ENCODE data around the gene TCF7. TPM values are rescaled to one million over a fixed set of nuclear protein-coding genes. Genes with fewer than 3 reads are reported as not detected.

The TCF7 gene
- total RNA-seq, 2 donors from 2014 or later, result 4.3 to 9.4 TPM

DNA sequence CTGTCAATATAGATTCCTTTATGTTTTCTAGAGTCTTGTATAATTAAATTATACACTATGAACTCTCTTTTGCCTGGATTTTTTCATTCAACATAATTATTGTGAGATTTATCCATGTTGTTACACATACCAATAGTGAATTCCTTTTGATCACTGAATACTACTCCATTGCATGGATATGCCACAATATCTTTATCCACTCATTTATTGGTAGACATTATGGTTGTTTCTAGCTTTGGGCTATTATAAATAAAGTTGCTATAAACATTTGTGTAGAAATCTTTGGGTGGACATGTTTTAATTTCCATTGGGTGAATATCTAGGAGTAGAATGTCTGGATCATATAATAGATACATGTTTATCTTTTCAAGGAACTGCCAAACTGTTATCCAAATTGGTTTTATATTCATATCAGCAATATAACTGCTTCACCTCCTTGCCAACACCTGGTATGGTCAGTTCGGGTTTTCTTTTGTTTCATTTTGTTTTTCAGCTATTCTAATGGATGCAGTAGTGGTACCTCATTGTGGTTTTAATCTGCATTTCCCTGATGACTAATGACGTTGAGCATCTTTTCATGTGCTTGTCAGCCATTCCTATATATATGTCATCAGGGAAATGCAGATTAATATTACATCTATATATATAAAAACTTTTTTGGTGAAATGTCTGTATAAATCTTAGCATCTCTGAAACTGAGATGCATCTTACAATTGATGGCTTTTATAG, 32.1 kb upstream of the TCF7 start:
- no peak for DNase-seq
- H3K9ac ChIP-seq (ENCODE audit: low read depth in 2 of 2, low read length in 2 of 2), result no peak overlapping the region
- TF ChIP-seq CTCF (IDR thresholded peaks at IDR 0.05), result no peak
- no peak overlapping the region for H3K4me3 ChIP-seq
- H3K36me3 ChIP-seq, result no peaks in the 10 kb centered on the region
- no peaks in the 10 kb centered on the region for H3K27me3 ChIP-seq
- H3K4me1 ChIP-seq, result no peaks in the 10 kb centered on the region
- intact Hi-C loops (cut with DNase I), result no loop called here
- H3K9me3 ChIP-seq, result no peaks in the 10 kb centered on the region
- H3K27ac ChIP-seq, result no peak overlapping the region

GRCh38 chr5:134083517-134083916, 31.0 kb upstream of the TCF7 start:
- Histone ChIP-seq H3K9ac (ENCODE audit: low read depth in 2 of 2, low read length in 2 of 2) (no peak overlapping the region), H3K27me3 (no peaks in the 10 kb centered on the region), H3K27ac (no peak overlapping the region), H3K4me3 (no peak overlapping the region), H3K9me3 (no peaks in the 10 kb centered on the region), H3K4me1 (no peaks in the 10 kb centered on the region), H3K36me3 (no peaks in the 10 kb centered on the region)
- no peak for DNase-seq
- intact Hi-C loops (cut with DNase I), result no loop called here
- TF ChIP-seq CTCF (IDR thresholded peaks at IDR 0.05), result no peak

- Histone ChIP-seq H3K4me1 (no peaks in the 10 kb centered on the region), H3K4me3 (no peak overlapping the region), H3K27me3 (no peaks in the 10 kb centered on the region), H3K36me3 (no peaks in the 10 kb centered on the region), H3K9ac (ENCODE audit: low read depth in 2 of 2, low read length in 2 of 2) (no peak overlapping the region), H3K9me3 (no peaks in the 10 kb centered on the region), H3K27ac (no peak overlapping the region)
- no peak for TF ChIP-seq CTCF (IDR thresholded peaks at IDR 0.05)
- intact Hi-C loops (cut with DNase I), result no loop called here
- DNase-seq, result no peak
Observed at GRCh38 chr5:134084022-134084565, 30.4 kb upstream of the TCF7 start.

GRCh38 chr5:134084570-134084969, 29.9 kb upstream of the TCF7 start:
- no peaks in the 10 kb centered on the region for H3K4me1 ChIP-seq
- no peaks in the 10 kb centered on the region for H3K27me3 ChIP-seq
- intact Hi-C loops (cut with DNase I), result no loop called here
- no peak for DNase-seq
- H3K4me3 ChIP-seq, result no peak overlapping the region
- no peaks in the 10 kb centered on the region for H3K36me3 ChIP-seq
- no peak overlapping the region for H3K9ac ChIP-seq (ENCODE audit: low read depth in 2 of 2, low read length in 2 of 2)
- no peak overlapping the region for H3K27ac ChIP-seq
- H3K9me3 ChIP-seq, result no peaks in the 10 kb centered on the region
- TF ChIP-seq CTCF (IDR thresholded peaks at IDR 0.05), result no peak

DNA sequence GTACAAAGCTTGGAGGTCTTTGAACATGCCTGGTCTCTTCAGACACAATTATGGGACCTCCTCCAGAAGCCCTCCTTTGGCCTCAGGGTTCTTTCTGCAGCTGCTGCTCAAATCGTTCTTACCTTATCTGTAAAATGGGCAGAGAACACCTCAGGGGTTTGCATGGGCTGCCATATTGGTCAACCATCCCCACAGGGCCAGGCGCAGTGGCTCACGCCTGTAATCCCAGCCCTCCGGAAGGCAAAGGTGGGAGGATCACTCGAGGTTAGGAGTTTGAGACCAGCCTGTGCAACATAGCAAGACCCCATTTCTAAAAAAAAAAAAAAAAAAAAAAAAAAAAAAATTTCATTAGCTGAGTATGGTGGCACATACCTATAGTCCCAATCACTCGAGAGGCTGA, 29.1 kb upstream of the TCF7 start:
- DNase-seq, result no peak
- no peak overlapping the region for H3K27ac ChIP-seq
- H3K27me3 ChIP-seq, result no peaks in the 10 kb centered on the region
- H3K36me3 ChIP-seq, result no peaks in the 10 kb centered on the region
- intact Hi-C loops (cut with DNase I), result no loop called here
- no peaks in the 10 kb centered on the region for H3K4me1 ChIP-seq
- no peak overlapping the region for H3K4me3 ChIP-seq
- no peak for TF ChIP-seq CTCF (IDR thresholded peaks at IDR 0.05)
- H3K9me3 ChIP-seq, result no peaks in the 10 kb centered on the region
- no peak overlapping the region for H3K9ac ChIP-seq (ENCODE audit: low read depth in 2 of 2, low read length in 2 of 2)
